CD4-positive, alpha-beta T cell treated with Interleukin-2 at 100 ng/mL for 4 hours (primary cell): ENCODE measurements around the gene FAM181B.

Experiments
- DNase-seq: peaks from one replicate; pipeline ENCODE4 v3.0.0-alpha.2; 2020; ENCODE audit warnings: low spot score

Gene FAM181B

GRCh38 chr11:82733444-82734119 lies at the start of gene FAM181B:
Gene FAM181B (minus strand): TSS chr11:82733864. CDS start chr11:82733729, 135 bp downstream.
- DNase-seq = no peak

- DNase-seq = no peak
Observed at GRCh38 chr11:82782825-82783374, 49.2 kb upstream of the FAM181B start.

GRCh38 chr11:82778776-82779175 lies 45.1 kb upstream of the FAM181B start:
- no peak for DNase-seq

- no peak for DNase-seq
Observed at GRCh38 chr11:82776377-82776776, 42.7 kb upstream of the FAM181B start.

- DNase-seq = peak; percentile 27
Observed at GRCh38 chr11:82775736-82776346, 42.2 kb upstream of the FAM181B start.

- DNase-seq = no peak
Observed at GRCh38 chr11:82775218-82775617, 41.6 kb upstream of the FAM181B start.

GRCh38 chr11:82771781-82772180 lies 38.1 kb upstream of the FAM181B start:
- no peak for DNase-seq

- DNase-seq = no peak
Observed at GRCh38 chr11:82767123-82767522, 33.5 kb upstream of the FAM181B start.

GRCh38 chr11:82765466-82766034 lies 31.9 kb upstream of the FAM181B start:
- DNase-seq = no peak

- no peak for DNase-seq
Observed at GRCh38 chr11:82763167-82763566, 29.5 kb upstream of the FAM181B start.

GRCh38 chr11:82759649-82760048 lies 26.0 kb upstream of the FAM181B start:
- no peak for DNase-seq

GRCh38 chr11:82757660-82758357 lies 24.1 kb upstream of the FAM181B start:
- DNase-seq = no peak

GRCh38 chr11:82756765-82757639 lies 23.3 kb upstream of the FAM181B start:
- DNase-seq = no peak

GRCh38 chr11:82754410-82754809 lies 20.7 kb upstream of the FAM181B start:
- DNase-seq = no peak

- DNase-seq = no peak
Observed at GRCh38 chr11:82753921-82754320, 20.3 kb upstream of the FAM181B start.

GRCh38 chr11:82752801-82753200 lies 19.1 kb upstream of the FAM181B start:
- no peak for DNase-seq

GRCh38 chr11:82750643-82751139 lies 17.0 kb upstream of the FAM181B start:
- DNase-seq = peak; percentile 3

GRCh38 chr11:82747471-82747870 lies 13.8 kb upstream of the FAM181B start:
- DNase-seq = no peak

- DNase-seq = no peak
Observed at GRCh38 chr11:82738091-82738490, 4.4 kb upstream of the FAM181B start.

- DNase-seq = no peak
Observed at GRCh38 chr11:82734120-82734479, 436 bp upstream of the FAM181B start.

- no peak for DNase-seq
Observed at GRCh38 chr11:82732734-82733443, 775 bp downstream of the FAM181B start.
